GM20000 (cell line): Measurements from ENCODE around the gene TXNRD1.

ENCODE experiments used
- DNase-seq: peaks from one replicate; pipeline ENCODE4 v3.0.0; 2012; ENCODE audit warnings: low spot score
- CTCF ChIP-seq: IDR thresholded peaks from 2 replicates; pipeline ENCODE4 v1.5.1; 2012; ENCODE audit warnings: mild to moderate bottlenecking, control low read depth; ENCODE audit errors: extremely low read depth, missing control alignments

TXNRD1 gene

GRCh38 chr12:104342635-104343249 is 127.2 kb downstream of the TXNRD1 start:
- DNase-seq: no peak
- TF ChIP-seq CTCF: no peak

- TF ChIP-seq CTCF: no peak
Observed at GRCh38 chr12:104344682-104345081, 129.1 kb downstream of the TXNRD1 start.

GRCh38 chr12:104345234-104346066 is 129.9 kb downstream of the TXNRD1 start:
- TF ChIP-seq CTCF: no peak
- DNase-seq: no peak

More at GRCh38 chr12:104344682-104345081, 129.1 kb downstream of the TXNRD1 start:
- DNase-seq: no peak

DNA sequence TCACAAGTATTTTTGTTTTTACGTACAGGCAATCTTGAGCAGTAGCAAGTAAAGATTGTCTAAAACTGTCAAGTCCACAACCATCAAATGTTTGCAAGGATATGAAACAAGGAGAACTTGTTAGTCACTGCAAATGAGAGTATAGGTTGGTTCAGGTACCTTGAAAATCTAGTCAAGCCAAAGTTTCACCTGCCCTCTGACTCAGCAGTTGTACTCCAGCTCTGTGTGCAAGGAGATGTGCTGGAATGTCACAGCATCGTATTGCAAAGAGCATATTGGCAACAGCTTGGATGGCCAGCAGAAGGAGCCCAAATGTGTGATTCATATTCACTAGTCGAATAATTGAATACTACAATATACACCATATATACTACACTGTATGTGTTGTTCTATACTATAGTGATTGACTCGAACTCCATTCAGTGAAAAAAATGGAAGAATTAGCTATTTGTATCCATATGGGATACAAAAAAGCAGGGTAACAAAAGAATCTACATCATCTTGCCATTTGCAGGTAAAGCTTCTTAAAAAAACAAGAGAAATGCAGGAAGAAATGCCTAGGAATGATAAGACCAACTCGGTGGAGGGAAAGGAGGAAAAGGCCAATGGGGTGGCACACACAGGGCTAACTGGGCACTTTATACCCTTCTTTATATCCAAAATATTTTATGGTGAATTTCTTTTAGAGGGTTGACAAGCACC is 131.9 kb downstream of the TXNRD1 start:
- DNase-seq: no peak
- no peak for TF ChIP-seq CTCF

- TF ChIP-seq CTCF: no peak
- DNase-seq: no peak
Observed at GRCh38 chr12:104348283-104348993, 132.9 kb downstream of the TXNRD1 start.

GRCh38 chr12:104348994-104349494 is 133.5 kb downstream of the TXNRD1 start:
- no peak for TF ChIP-seq CTCF
- DNase-seq: no peak
